Measurements from ENCODE around the gene TMEM44.

DNA sequence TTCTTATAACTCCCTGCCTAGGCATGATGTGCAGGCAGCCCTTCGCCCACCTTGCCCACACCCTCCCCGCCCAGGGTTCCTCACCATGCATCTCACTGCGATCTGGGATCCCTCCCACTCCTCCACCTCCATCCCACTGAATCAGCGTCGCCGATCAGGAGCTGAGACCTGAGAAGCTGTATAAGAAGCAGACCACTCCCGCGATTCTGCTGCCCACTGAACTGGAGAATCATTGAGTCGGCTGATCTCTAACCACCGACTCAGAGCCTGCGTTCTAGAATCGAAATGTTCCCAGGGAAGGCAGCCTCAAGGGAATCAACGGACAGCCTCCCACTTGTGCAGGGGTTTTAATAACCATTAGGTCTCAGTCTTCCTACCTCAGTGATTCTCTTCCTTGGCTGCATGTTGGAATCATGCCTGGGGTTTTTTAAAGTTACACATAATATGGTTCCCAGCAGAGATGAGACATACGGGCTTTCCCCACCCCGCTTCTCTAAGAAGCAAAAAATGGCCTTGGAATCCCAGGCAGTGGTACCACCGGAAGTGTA lies 60.2 kb downstream of the TMEM44 start:
- TF ChIP-seq POLR2A (IDR thresholded peaks at IDR 0.05) (no peak), POLR2AphosphoS5 (IDR thresholded peaks at IDR 0.05) (no peak)
- TF ChIP-seq, protein P1, sequence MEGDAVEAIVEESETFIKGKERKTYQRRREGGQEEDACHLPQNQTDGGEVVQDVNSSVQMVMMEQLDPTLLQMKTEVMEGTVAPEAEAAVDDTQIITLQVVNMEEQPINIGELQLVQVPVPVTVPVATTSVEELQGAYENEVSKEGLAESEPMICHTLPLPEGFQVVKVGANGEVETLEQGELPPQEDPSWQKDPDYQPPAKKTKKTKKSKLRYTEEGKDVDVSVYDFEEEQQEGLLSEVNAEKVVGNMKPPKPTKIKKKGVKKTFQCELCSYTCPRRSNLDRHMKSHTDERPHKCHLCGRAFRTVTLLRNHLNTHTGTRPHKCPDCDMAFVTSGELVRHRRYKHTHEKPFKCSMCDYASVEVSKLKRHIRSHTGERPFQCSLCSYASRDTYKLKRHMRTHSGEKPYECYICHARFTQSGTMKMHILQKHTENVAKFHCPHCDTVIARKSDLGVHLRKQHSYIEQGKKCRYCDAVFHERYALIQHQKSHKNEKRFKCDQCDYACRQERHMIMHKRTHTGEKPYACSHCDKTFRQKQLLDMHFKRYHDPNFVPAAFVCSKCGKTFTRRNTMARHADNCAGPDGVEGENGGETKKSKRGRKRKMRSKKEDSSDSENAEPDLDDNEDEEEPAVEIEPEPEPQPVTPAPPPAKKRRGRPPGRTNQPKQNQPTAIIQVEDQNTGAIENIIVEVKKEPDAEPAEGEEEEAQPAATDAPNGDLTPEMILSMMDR (IDR thresholded peaks at IDR 0.05 in 8 of 11, conservative IDR thresholded peaks at IDR 0.05 in 3 of 11) = no peak
